Measurements from ENCODE around the gene PCOLCE2.

DNA sequence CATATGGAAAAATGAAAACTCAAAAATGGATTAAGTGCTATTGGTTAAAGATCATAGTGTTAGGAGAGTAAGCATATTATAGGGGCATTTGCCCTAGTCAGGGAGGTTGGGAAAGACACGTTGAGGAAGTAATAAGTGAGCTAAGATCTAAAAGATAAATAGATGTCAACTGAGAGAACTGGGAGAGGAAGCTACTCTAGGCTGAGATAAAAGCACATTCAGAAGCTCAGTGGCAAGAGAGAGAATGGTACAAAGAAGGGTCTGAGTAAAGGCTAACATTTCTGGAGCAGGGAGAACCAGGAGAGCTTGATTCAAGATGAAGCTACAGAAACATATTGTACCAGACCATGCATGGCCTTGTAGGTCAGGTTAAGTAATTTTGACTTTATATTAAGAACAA, 101.2 kb downstream of the PCOLCE2 start:
- TF ChIP-seq, protein P1, sequence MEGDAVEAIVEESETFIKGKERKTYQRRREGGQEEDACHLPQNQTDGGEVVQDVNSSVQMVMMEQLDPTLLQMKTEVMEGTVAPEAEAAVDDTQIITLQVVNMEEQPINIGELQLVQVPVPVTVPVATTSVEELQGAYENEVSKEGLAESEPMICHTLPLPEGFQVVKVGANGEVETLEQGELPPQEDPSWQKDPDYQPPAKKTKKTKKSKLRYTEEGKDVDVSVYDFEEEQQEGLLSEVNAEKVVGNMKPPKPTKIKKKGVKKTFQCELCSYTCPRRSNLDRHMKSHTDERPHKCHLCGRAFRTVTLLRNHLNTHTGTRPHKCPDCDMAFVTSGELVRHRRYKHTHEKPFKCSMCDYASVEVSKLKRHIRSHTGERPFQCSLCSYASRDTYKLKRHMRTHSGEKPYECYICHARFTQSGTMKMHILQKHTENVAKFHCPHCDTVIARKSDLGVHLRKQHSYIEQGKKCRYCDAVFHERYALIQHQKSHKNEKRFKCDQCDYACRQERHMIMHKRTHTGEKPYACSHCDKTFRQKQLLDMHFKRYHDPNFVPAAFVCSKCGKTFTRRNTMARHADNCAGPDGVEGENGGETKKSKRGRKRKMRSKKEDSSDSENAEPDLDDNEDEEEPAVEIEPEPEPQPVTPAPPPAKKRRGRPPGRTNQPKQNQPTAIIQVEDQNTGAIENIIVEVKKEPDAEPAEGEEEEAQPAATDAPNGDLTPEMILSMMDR (IDR thresholded peaks at IDR 0.05; ENCODE audit: low read depth, low read length, missing input control): no peak
- TF ChIP-seq JUND (IDR thresholded peaks at IDR 0.05) (no peak), YY1 (IDR thresholded peaks at IDR 0.05) (no peak), SP1 (IDR thresholded peaks at IDR 0.05) (no peak)
- TF ChIP-seq, protein P2, sequence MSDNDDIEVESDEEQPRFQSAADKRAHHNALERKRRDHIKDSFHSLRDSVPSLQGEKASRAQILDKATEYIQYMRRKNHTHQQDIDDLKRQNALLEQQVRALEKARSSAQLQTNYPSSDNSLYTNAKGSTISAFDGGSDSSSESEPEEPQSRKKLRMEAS (IDR thresholded peaks at IDR 0.05): no peak
- TF ChIP-seq, protein P3, sequence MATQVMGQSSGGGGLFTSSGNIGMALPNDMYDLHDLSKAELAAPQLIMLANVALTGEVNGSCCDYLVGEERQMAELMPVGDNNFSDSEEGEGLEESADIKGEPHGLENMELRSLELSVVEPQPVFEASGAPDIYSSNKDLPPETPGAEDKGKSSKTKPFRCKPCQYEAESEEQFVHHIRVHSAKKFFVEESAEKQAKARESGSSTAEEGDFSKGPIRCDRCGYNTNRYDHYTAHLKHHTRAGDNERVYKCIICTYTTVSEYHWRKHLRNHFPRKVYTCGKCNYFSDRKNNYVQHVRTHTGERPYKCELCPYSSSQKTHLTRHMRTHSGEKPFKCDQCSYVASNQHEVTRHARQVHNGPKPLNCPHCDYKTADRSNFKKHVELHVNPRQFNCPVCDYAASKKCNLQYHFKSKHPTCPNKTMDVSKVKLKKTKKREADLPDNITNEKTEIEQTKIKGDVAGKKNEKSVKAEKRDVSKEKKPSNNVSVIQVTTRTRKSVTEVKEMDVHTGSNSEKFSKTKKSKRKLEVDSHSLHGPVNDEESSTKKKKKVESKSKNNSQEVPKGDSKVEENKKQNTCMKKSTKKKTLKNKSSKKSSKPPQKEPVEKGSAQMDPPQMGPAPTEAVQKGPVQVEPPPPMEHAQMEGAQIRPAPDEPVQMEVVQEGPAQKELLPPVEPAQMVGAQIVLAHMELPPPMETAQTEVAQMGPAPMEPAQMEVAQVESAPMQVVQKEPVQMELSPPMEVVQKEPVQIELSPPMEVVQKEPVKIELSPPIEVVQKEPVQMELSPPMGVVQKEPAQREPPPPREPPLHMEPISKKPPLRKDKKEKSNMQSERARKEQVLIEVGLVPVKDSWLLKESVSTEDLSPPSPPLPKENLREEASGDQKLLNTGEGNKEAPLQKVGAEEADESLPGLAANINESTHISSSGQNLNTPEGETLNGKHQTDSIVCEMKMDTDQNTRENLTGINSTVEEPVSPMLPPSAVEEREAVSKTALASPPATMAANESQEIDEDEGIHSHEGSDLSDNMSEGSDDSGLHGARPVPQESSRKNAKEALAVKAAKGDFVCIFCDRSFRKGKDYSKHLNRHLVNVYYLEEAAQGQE (IDR thresholded peaks at IDR 0.05): no peak
- TF ChIP-seq, protein P4, sequence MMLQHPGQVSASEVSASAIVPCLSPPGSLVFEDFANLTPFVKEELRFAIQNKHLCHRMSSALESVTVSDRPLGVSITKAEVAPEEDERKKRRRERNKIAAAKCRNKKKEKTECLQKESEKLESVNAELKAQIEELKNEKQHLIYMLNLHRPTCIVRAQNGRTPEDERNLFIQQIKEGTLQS (IDR thresholded peaks at IDR 0.05): no peak
